Parathyroid adenoma (tissue), 2 donors: ENCODE data around the gene KANK2.

Source experiments
- H2AFZ ChIP-seq: fragments of 300-600 bp; sonication (generic); one replicate; pipeline ENCODE4 v1.7.0; 2017; ENCODE audit warnings: antibody characterized with exemption, mild to moderate bottlenecking
- H3K27ac ChIP-seq: fragments of 300-600 bp; sonication (generic); one replicate; pipeline ENCODE4 v1.7.0; 2017
- H3K27me3 ChIP-seq: fragments of 300-600 bp; sonication (generic); one replicate; pipeline ENCODE4 v1.7.0; 2017; ENCODE audit warnings: low read length; ENCODE audit not compliant: control insufficient read depth, insufficient read depth
- H3K36me3 ChIP-seq: fragments of 300-600 bp; sonication (generic); one replicate; pipeline ENCODE4 v1.7.0; 2017; ENCODE audit warnings: low read length; ENCODE audit not compliant: control insufficient read depth, insufficient read depth
- H3K4me1 ChIP-seq: fragments of 300-600 bp; sonication (generic); one replicate; pipeline ENCODE4 v1.7.0; 2017; ENCODE audit warnings: control low read depth
- H3K4me2 ChIP-seq: fragments of 300-600 bp; sonication (generic); one replicate; pipeline ENCODE4 v1.7.0; 2017; ENCODE audit warnings: low read length
- H3K4me3 ChIP-seq: fragments of 300-600 bp; sonication (generic); one replicate; pipeline ENCODE4 v1.7.0; 2017; ENCODE audit warnings: low read depth, low read length
- H3K79me2 ChIP-seq: fragments of 300-600 bp; sonication (generic); one replicate; pipeline ENCODE4 v1.7.0; 2017; ENCODE audit warnings: control low read depth
- H3K9ac ChIP-seq: fragments of 300-600 bp; sonication (generic); one replicate; pipeline ENCODE4 v1.7.0; 2017; ENCODE audit warnings: mild to moderate bottlenecking
- H3K9me3 ChIP-seq: fragments of 300-600 bp; sonication (generic); one replicate; pipeline ENCODE4 v1.7.0; 2017; ENCODE audit warnings: low read length; ENCODE audit not compliant: control insufficient read depth
- CTCF ChIP-seq: fragments of 300-600 bp; sonication (generic); IDR thresholded peaks from one replicate; pipeline ENCODE4 v1.7.0; 2017; ENCODE audit warnings: antibody characterized with exemption, mild to moderate bottlenecking
- donor health status: primary hyperparathyroidism.

KANK2 gene

GRCh38 chr19:11137542-11138384 lies 59.6 kb downstream of the KANK2 start:
- Histone ChIP-seq H3K4me2 (peak overlapping the region; percentile 82), H3K4me1 (peaks cover 12% of the 10 kb centered on the region), H3K36me3 (no peaks in the 10 kb centered on the region), H3K27me3 (no peaks in the 10 kb centered on the region), H3K9me3 (no peaks in the 10 kb centered on the region), H3K27ac (peak overlapping the region; percentile 2), H3K4me3 (peak overlapping the region; percentile 18), H2AFZ (peak overlapping the region; percentile 76), H3K9ac (no peak overlapping the region), H3K79me2 (no peaks in the 10 kb centered on the region)
- TF ChIP-seq CTCF = peak; percentile 85

GRCh38 chr19:11136400-11137101 lies 60.8 kb downstream of the KANK2 start:
- Histone ChIP-seq H3K27me3 (no peaks in the 10 kb centered on the region), H3K4me3 (no peak overlapping the region), H3K36me3 (no peaks in the 10 kb centered on the region), H3K9me3 (no peaks in the 10 kb centered on the region), H2AFZ (no peak overlapping the region), H3K27ac (no peak overlapping the region), H3K4me1 (peaks cover 6% of the 10 kb centered on the region), H3K79me2 (no peaks in the 10 kb centered on the region), H3K9ac (no peak overlapping the region), H3K4me2 (no peak overlapping the region)
- TF ChIP-seq CTCF = no peak

GRCh38 chr19:11131471-11131870 lies 65.9 kb downstream of the KANK2 start:
- peak overlapping the region; percentile 63 for H2AFZ ChIP-seq
- no peaks in the 10 kb centered on the region for H3K79me2 ChIP-seq
- no peaks in the 10 kb centered on the region for H3K36me3 ChIP-seq
- no peak overlapping the region for H3K9ac ChIP-seq
- no peak overlapping the region for H3K4me3 ChIP-seq
- no peak overlapping the region for H3K4me2 ChIP-seq
- no peak for TF ChIP-seq CTCF
- no peak overlapping the region for H3K27ac ChIP-seq
- no peaks in the 10 kb centered on the region for H3K27me3 ChIP-seq
- no peaks in the 10 kb centered on the region for H3K9me3 ChIP-seq
- no peaks in the 10 kb centered on the region for H3K4me1 ChIP-seq

GRCh38 chr19:11130824-11131455 lies 66.4 kb downstream of the KANK2 start:
- H3K4me2 ChIP-seq = no peak overlapping the region
- H3K9me3 ChIP-seq = no peaks in the 10 kb centered on the region
- H3K4me1 ChIP-seq = peaks cover 2% of the 10 kb centered on the region
- H2AFZ ChIP-seq = peak overlapping the region; percentile 63
- H3K9ac ChIP-seq = no peak overlapping the region
- no peaks in the 10 kb centered on the region for H3K79me2 ChIP-seq
- H3K4me3 ChIP-seq = no peak overlapping the region
- H3K27ac ChIP-seq = no peak overlapping the region
- no peaks in the 10 kb centered on the region for H3K36me3 ChIP-seq
- TF ChIP-seq CTCF = peak; percentile 87
- no peaks in the 10 kb centered on the region for H3K27me3 ChIP-seq
